Measurements from ENCODE around the gene SLC22A16.

SLC22A16 gene

GRCh38 chr6:110520209-110520965 is 44.0 kb upstream of the SLC22A16 start:
- TF ChIP-seq CTCF (IDR thresholded peaks at IDR 0.05): no peak

DNA sequence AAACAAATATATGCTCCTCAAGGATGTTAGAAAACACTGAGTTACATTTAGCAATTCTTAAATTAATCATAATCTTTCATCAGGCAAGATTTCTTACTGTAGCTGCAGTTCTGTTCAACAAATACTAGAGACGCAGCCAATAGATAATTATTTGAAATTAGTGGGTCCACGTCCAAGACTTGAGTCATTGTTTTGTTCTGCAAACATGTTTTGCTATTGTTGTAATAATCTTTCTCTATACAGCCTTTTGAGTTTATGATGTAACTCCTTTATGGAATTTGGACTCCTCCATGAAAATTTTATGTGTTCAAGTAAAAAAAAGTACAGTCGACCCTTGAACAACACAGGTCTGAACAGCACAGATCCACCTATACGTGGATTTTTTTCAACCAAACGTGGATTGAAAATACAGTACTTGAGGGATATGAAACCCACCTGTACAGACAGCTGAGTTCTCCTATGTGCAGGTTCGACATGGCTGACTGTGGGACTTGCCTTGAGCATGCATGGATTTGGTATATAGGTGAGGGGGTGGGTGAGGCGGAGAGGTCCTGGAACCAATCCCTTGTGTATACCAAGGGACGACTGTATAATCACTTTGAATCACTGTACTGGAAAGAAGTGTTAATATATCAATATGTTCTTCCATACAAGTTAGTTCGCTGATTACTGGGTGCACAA is 41.3 kb upstream of the SLC22A16 start:
- TF ChIP-seq CTCF (IDR thresholded peaks at IDR 0.05): no peak

- TF ChIP-seq CTCF (IDR thresholded peaks at IDR 0.05): no peak
Observed at GRCh38 chr6:110517034-110517433, 40.6 kb upstream of the SLC22A16 start.

DNA sequence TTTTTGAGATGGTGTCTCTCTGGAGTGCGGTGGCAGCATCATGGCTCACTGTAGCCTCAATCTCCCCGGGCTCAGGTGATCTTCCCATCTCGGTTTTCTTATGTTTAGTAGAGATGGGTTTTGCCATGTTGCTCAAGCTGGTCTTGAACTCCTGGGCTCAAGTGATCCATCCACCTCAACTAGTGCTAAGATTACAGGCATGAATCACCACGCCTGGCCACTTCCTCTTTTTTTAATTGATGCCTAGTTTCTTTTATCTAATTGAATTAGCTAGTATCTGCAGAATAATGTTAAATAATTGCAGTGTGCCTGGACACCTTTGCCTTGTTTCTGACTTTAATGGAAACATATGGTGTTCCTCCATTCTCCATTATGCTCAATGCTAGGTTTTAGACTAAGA is 38.4 kb upstream of the SLC22A16 start:
- no peak for TF ChIP-seq CTCF (IDR thresholded peaks at IDR 0.05)

DNA sequence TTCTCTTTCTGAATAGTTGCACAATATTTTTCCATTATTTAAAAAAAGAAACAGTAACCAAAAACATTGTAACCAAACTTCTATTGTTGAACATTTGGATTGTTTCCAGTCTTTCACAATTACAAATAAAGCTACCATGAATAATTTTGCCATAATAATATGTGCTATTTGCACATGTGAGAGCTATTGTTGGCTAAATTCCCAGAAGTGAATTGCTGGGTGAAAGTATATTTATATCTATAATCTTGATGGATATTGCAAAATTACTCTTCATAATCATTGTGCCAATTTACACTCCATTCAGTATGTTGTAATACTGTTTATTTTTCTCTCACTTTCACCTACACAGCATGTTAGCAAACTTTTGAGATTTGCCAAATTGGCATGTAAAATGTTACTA is 36.6 kb upstream of the SLC22A16 start:
- no peak for TF ChIP-seq CTCF (IDR thresholded peaks at IDR 0.05)

GRCh38 chr6:110511401-110511800 is 35.0 kb upstream of the SLC22A16 start:
- TF ChIP-seq CTCF (IDR thresholded peaks at IDR 0.05): no peak

DNA sequence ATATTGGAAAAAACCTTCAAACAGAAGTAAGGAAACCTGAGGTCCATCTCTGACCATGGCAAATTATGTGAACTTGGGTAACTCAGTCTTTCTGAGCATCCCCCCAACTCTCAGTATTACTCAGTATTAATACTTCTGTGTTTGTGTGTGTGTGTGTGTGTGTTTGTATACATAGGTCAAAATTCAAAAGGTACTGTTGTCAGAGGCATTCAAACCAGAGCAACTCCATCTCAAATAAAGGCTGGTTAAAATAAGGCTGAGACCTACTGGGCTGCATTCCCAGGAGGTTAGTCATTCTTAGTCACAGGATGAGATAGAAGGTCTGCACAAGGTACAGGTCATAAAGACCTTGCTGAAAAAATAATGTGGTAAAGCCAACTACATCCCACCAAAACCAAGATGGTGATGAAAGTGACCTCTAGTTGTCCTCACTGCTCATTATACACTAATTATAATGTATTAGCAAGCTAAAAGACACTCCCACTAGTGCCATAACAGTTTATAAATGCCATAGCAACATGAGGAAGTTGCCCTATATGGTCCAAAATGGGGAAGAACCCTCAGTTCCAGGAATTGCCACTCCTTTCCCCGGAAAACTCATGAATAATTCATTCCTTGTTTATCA is 33.3 kb upstream of the SLC22A16 start:
- TF ChIP-seq CTCF (IDR thresholded peaks at IDR 0.05): no peak

All from LNCAP (cell line).